HUES64 (cell line): Measurements from ENCODE around the gene ANP32D. TPM values are rescaled to one million over a fixed set of nuclear protein-coding genes. Genes with fewer than 3 reads are reported as not detected.
"Not testable (repeated sequence)": the region's sequence is repeated elsewhere in the genome, so short reads cannot be mapped to it uniquely, and the experiment has no call there.

ENCODE experiments used
- H3K27ac ChIP-seq: 2 replicates; pipeline ENCODE4 v1.7.0; 2013; ENCODE audit warnings: low read depth, low read length, inconsistent platforms
- H3K27me3 ChIP-seq: 2 replicates; pipeline ENCODE4 v1.6.1; 2013; ENCODE audit warnings: mild to moderate bottlenecking, low read length; ENCODE audit not compliant: insufficient read depth
- H3K36me3 ChIP-seq: 2 replicates; pipeline ENCODE4 v1.6.1; 2013; ENCODE audit warnings: mild to moderate bottlenecking, low read length; ENCODE audit not compliant: insufficient read depth
- H3K4me1 ChIP-seq: 2 replicates; pipeline ENCODE4 v1.6.1; 2013; ENCODE audit warnings: mild to moderate bottlenecking, low read length, moderate library complexity; ENCODE audit not compliant: insufficient read depth
- H3K4me3 ChIP-seq: 2 replicates; pipeline ENCODE4 v1.5.1; 2013; ENCODE audit warnings: mild to moderate bottlenecking, low read length, moderate library complexity
- H3K9ac ChIP-seq: 2 replicates; pipeline ENCODE4 v1.6.1; 2013; ENCODE audit warnings: mild to moderate bottlenecking, low read depth, low read length
- H3K9me3 ChIP-seq: 2 replicates; pipeline ENCODE4 v1.6.1; 2013; ENCODE audit warnings: low read depth, low read length; ENCODE audit not compliant: insufficient read depth
- WGBS: fragments of 150-250, 120-280 bp; methylation state at CpG from one replicate; pipeline ENCODE4 v1.1.7; 2013; ENCODE audit warnings: missing lambda C conversion rate; 5-methylcytosine and 5-hydroxymethylcytosine counted together
- polyA plus RNA-seq, 2 experiments: library from polyadenylated mRNA; stranded (reverse); fragments of 50-300 nt; gene quantifications; one replicate each; pipeline ENCODE4 v1.2.3, GENCODE V29; 2013

Gene ANP32D
- polyA plus RNA-seq (2013, experiment 1 of 2): not detected
- polyA plus RNA-seq (2013, experiment 2 of 2): not detected

GRCh38 chr12:48472259-48472658, at the start of gene ANP32D:
TSS of gene ANP32D (plus strand) at chr12:48472559. CDS start at chr12:48472665, 106 bp downstream.
- Histone ChIP-seq H3K4me3 (no peak within 1 kb of the TSS), H3K27ac (no peak within 1 kb of the TSS), H3K36me3 (no peaks in the 10 kb centered on the region), H3K4me1 (no peaks in the 10 kb centered on the region), H3K9me3 (peaks cover 62% of the 10 kb centered on the region), H3K27me3 (no peaks in the 10 kb centered on the region), H3K9ac (no peak within 1 kb of the TSS)
- WGBS: 95% methylated on average over 7 of the region's 7 CpGs

GRCh38 chr12:48423171-48423570, 49.2 kb upstream of the ANP32D start:
- 100% methylated on average over 1 of the region's 3 CpGs for WGBS
- H3K27me3 ChIP-seq: peaks cover 23% of the 10 kb centered on the region
- no peaks in the 10 kb centered on the region for H3K36me3 ChIP-seq
- H3K9ac ChIP-seq: no peak overlapping the region
- peaks cover 5% of the 10 kb centered on the region for H3K4me1 ChIP-seq
- H3K4me3 ChIP-seq: no peak overlapping the region
- H3K27ac ChIP-seq: no peak overlapping the region
- no peaks in the 10 kb centered on the region for H3K9me3 ChIP-seq

DNA sequence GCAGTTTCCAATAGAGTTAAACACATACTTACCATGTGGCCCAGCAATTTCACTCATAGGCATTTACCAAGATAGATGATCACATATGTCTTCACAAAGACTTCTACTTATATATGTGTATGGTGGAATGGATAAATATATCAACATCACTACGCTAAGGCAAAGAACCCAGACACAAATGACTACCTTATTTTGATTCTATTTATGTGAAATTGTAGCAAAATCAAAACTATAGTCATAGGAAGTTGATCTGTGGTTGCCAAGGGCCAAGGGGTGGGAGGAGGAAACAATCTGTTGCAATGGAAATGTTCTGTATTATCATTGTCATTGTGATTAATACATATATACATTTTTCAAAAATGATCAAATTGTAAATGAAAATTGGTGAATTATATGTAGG, 47.7 kb upstream of the ANP32D start:
- Histone ChIP-seq H3K4me1 (peaks cover 5% of the 10 kb centered on the region), H3K4me3 (no peak overlapping the region), H3K27me3 (peaks cover 13% of the 10 kb centered on the region), H3K27ac (no peak overlapping the region), H3K9ac (no peak overlapping the region), H3K36me3 (no peaks in the 10 kb centered on the region), H3K9me3 (0 out of 2 replicates have a peak, but pooled peaks cover 3% of the 10 kb centered on the region)
- WGBS: no CpG with 5 or more reads among the region's 1 CpG

- H3K9ac ChIP-seq, H3K4me1 ChIP-seq, H3K27me3 ChIP-seq, H3K27ac ChIP-seq, H3K4me3 ChIP-seq, H3K36me3 ChIP-seq: not testable (repeated sequence)
- WGBS: 95% methylated on average over 10 of the region's 10 CpGs
- H3K9me3 ChIP-seq: peaks cover 24% of the 10 kb centered on the region; the same call in 1 of the 2 replicates
These were observed 38.3 kb upstream of the ANP32D start for GRCh38 chr12:48434016-48434415.

- no peaks in the 10 kb centered on the region for H3K9me3 ChIP-seq
- 79% methylated on average over 6 of the region's 7 CpGs for WGBS
These were observed 31.3 kb upstream of the ANP32D start for GRCh38 chr12:48441069-48441468.

DNA sequence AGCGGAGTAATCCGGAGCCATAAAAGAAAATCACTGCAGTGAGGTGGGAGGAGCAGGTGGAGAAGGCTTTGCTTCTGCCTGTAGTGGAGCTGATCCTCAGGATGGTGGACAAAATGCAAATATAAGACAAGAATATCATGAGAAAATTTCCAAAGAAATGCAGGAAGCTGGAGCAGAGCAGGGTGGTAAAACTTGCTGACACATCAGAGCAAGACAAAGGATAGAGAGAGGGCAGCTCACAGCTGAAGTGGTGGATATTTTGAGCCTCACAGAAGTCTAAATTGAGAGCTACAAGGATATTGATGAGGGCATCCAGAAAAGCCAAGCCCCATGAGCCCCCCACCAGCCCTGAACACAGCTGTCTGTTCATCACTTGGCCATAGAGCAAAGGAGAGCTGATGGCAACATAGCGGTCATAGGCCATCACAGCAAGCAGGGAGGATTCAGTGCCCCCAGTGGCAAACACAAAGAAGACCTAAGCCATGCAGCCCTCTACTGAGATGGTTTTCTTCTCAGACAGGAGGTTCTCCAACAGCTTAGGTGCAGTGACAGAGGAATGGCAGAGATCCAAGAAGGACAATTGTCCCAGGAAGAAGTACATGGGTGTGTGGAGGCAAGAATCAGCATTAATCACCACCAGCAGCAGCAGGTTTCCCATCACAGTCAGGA, 30.0 kb upstream of the ANP32D start:
- peaks cover 12% of the 10 kb centered on the region for H3K4me1 ChIP-seq
- H3K9me3 ChIP-seq: no peaks in the 10 kb centered on the region
- no peaks in the 10 kb centered on the region for H3K36me3 ChIP-seq
- no peak overlapping the region for H3K27ac ChIP-seq
- WGBS: 87% methylated on average over 3 of the region's 3 CpGs
- H3K9ac ChIP-seq: no peak overlapping the region
- H3K27me3 ChIP-seq: no peaks in the 10 kb centered on the region
- no peak overlapping the region for H3K4me3 ChIP-seq

More at GRCh38 chr12:48441069-48441468, 31.3 kb upstream of the ANP32D start:
- no peaks in the 10 kb centered on the region for H3K27me3 ChIP-seq
- H3K36me3 ChIP-seq: no peaks in the 10 kb centered on the region
- no peak overlapping the region for H3K4me3 ChIP-seq
- H3K9ac ChIP-seq: no peak overlapping the region
- H3K27ac ChIP-seq: no peak overlapping the region
- peaks cover 3% of the 10 kb centered on the region; the same call in 1 of the 2 replicates for H3K4me1 ChIP-seq

GRCh38 chr12:48445538-48445937, 26.8 kb upstream of the ANP32D start:
- no peak overlapping the region for H3K9ac ChIP-seq
- no peak overlapping the region for H3K27ac ChIP-seq
- peaks cover 20% of the 10 kb centered on the region for H3K4me1 ChIP-seq
- no peaks in the 10 kb centered on the region for H3K27me3 ChIP-seq
- WGBS: 45% methylated on average over 2 of the region's 3 CpGs
- H3K4me3 ChIP-seq: no peak overlapping the region
- H3K9me3 ChIP-seq: 0 out of 2 replicates have a peak, but pooled peaks cover 4% of the 10 kb centered on the region
- no peaks in the 10 kb centered on the region for H3K36me3 ChIP-seq

GRCh38 chr12:48446161-48446776, 26.1 kb upstream of the ANP32D start:
- 46% methylated on average over 4 of the region's 4 CpGs for WGBS
- no peak overlapping the region for H3K9ac ChIP-seq
- H3K27me3 ChIP-seq: no peaks in the 10 kb centered on the region

DNA sequence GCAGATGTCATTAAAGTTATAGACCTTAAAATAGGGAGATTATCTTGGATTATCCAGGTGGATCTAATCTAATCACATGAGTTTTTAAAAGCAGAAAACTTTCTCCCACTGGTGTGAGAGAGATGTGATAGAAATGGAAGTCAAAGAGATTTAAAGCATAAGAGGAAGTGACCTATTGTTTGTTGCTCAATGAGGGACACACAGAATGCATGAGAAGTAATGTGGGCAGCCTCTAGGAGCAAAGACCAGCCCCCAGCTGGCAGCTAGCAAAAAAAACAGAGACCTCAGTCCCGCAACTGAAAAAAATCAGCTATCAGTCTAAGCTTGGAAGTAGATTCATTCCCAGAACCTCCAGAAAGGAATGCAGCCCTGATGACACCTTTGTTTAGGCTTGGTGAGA, 24.6 kb upstream of the ANP32D start:
- Histone ChIP-seq H3K27ac (no peak overlapping the region), H3K4me3 (no peak overlapping the region), H3K27me3 (no peaks in the 10 kb centered on the region), H3K4me1 (peaks cover 20% of the 10 kb centered on the region), H3K9me3 (0 out of 2 replicates have a peak, but pooled peaks cover 4% of the 10 kb centered on the region), H3K9ac (no peak overlapping the region), H3K36me3 (no peaks in the 10 kb centered on the region)
- WGBS: 63% methylated on average over 1 of the region's 1 CpG

More at GRCh38 chr12:48446161-48446776, 26.1 kb upstream of the ANP32D start:
- Histone ChIP-seq H3K4me3 (no peak overlapping the region), H3K9me3 (0 out of 2 replicates have a peak, but pooled peaks cover 4% of the 10 kb centered on the region), H3K36me3 (no peaks in the 10 kb centered on the region), H3K27ac (no peak overlapping the region), H3K4me1 (peaks cover 20% of the 10 kb centered on the region)

- no CpG with 5 or more reads among the region's 1 CpG for WGBS
- Histone ChIP-seq H3K9ac (no peak overlapping the region), H3K27ac (no peak overlapping the region), H3K36me3 (no peaks in the 10 kb centered on the region), H3K27me3 (no peaks in the 10 kb centered on the region; the same call in 1 of the 2 replicates), H3K4me3 (no peak overlapping the region), H3K4me1 (peaks cover 14% of the 10 kb centered on the region), H3K9me3 (0 out of 2 replicates have a peak, but pooled peaks cover 4% of the 10 kb centered on the region)
These were observed 21.0 kb upstream of the ANP32D start for GRCh38 chr12:48451372-48451771.

DNA sequence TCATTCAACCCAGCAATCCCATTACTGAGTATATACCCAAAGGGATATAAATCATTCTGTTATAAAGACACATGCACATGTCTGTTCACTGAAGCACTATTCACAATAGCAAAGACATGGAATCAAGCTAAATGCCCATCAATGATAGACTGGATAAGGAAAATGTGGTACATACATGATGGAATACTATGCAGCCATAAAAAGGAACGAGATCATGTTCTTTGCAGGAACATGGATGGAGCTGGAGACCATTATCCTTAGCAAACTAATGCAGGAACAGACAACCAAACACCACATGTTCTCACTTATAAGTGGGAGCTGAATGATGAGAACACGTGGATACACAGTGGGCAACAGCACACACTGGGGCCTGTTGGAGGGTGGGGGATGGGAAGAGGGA, 19.4 kb upstream of the ANP32D start:
- H3K4me1 ChIP-seq, H3K9ac ChIP-seq, H3K9me3 ChIP-seq, H3K36me3 ChIP-seq, H3K27ac ChIP-seq, H3K4me3 ChIP-seq, H3K27me3 ChIP-seq: not testable (repeated sequence)
- WGBS: 98% methylated on average over 2 of the region's 2 CpGs
